Fibroblast of lung (primary cell): ENCODE results near the gene UMAD1. TPM values are rescaled to one million over a fixed set of nuclear protein-coding genes. Genes with fewer than 3 reads are reported as not detected.

Experiments
- DNase-seq, 2 donors: peaks; one replicate each; pipeline versions ENCODE4 v3.0.0 to v3.0.0-alpha.2; 2010; ENCODE audit warnings: low read depth in 2 of 2
- H2AFZ ChIP-seq: 2 replicates; pipeline ENCODE4 v1.5.1; 2012; ENCODE audit warnings: low read length, control low read depth, inconsistent platforms
- H3K27ac ChIP-seq: 2 replicates; pipeline ENCODE4 v1.5.1; 2011; ENCODE audit warnings: low read length, control low read depth; ENCODE audit not compliant: insufficient read depth
- H3K27me3 ChIP-seq: 2 replicates; pipeline ENCODE4 v1.5.1; 2011; ENCODE audit warnings: mild to moderate bottlenecking, low read length; ENCODE audit not compliant: control insufficient read depth, insufficient read depth
- H3K36me3 ChIP-seq: 2 replicates; pipeline ENCODE4 v1.5.1; 2011; ENCODE audit warnings: low read length; ENCODE audit not compliant: control insufficient read depth, insufficient read depth
- H3K4me1 ChIP-seq: 2 replicates; pipeline ENCODE4 v1.5.1; 2011; ENCODE audit warnings: low read length; ENCODE audit not compliant: control insufficient read depth, insufficient read depth; ENCODE audit errors: extremely low read depth
- H3K4me2 ChIP-seq: 2 replicates; pipeline ENCODE4 v1.5.1; 2011; ENCODE audit warnings: low read length, control low read depth; ENCODE audit not compliant: insufficient read depth; ENCODE audit errors: extremely low read depth
- H3K4me3 ChIP-seq, 4 experiments: fragments of 200-600 bp in 1 of 4; sonication (generic) in 1 of 4; replicated peaks in 1 of 4; 2 replicates each; pipeline ENCODE4 v1.5.1; 2011 to 2016; ENCODE audit warnings: low read length in 4 of 4, low read depth in 3 of 4, mild to moderate bottlenecking in 3 of 4, control low read depth in 2 of 4, inconsistent platforms in 1 of 4, mixed read lengths in 1 of 4; ENCODE audit not compliant: insufficient read depth in 1 of 4; ENCODE audit errors: control extremely low read depth in 1 of 4
- H3K79me2 ChIP-seq: 2 replicates; pipeline ENCODE4 v1.5.1; 2012; ENCODE audit warnings: mild to moderate bottlenecking, low read length, inconsistent platforms; ENCODE audit not compliant: control insufficient read depth, insufficient read depth
- H3K9ac ChIP-seq: 2 replicates; pipeline ENCODE4 v1.5.1; 2011; ENCODE audit warnings: mild to moderate bottlenecking, low read length, control low read depth; ENCODE audit not compliant: insufficient read depth
- H3K9me3 ChIP-seq: 2 replicates; pipeline ENCODE4 v1.5.1; 2012; ENCODE audit warnings: low read depth, low read length; ENCODE audit not compliant: control insufficient read depth, insufficient read depth
- H4K20me1 ChIP-seq: 2 replicates; pipeline ENCODE4 v1.5.1; 2011; ENCODE audit warnings: low read length; ENCODE audit not compliant: control insufficient read depth, insufficient read depth; ENCODE audit errors: extremely low read depth
- EZH2 ChIP-seq: IDR thresholded peaks from 2 replicates; pipeline ENCODE4 v1.5.1; 2012; ENCODE audit warnings: low read length, control low read depth, mild to moderate bottlenecking; ENCODE audit errors: missing control alignments
- polyA plus RNA-seq, 2 donors: library from polyadenylated mRNA; depleted of rRNA in 1 of 2; stranded (reverse) in 1 of 2; unstranded in 1 of 2; fragments of >200 nt; gene quantifications; 2 replicates each; pipeline ENCODE4 v1.2.1, GENCODE V29; 2011 to 2012; ENCODE audit warnings: missing spikeins in 1 of 2
- total RNA-seq: library from RNA; depleted of rRNA; stranded (reverse); fragments of >200 nt; gene quantifications from 2 replicates; pipeline ENCODE4 v1.2.1, GENCODE V29; 2014
- TF ChIP-seq, protein P1 (sequence below), 2 donors: IDR thresholded peaks in 1 of 2; conservative IDR thresholded peaks in 1 of 2; 1 replicate in 1 of 2; 2 replicates in 1 of 2; pipeline ENCODE4 v1.5.1; 2011 to 2012; ENCODE audit warnings: low read length in 2 of 2, control low read depth in 1 of 2, inconsistent platforms in 1 of 2, low read depth in 1 of 2, mild to moderate bottlenecking in 1 of 2

Gene UMAD1
- total and polyA plus RNA-seq, 2 donors (not counting 1 experiment from before 2014, with no cell fraction given), result 12.4 to 19.8 TPM

DNA sequence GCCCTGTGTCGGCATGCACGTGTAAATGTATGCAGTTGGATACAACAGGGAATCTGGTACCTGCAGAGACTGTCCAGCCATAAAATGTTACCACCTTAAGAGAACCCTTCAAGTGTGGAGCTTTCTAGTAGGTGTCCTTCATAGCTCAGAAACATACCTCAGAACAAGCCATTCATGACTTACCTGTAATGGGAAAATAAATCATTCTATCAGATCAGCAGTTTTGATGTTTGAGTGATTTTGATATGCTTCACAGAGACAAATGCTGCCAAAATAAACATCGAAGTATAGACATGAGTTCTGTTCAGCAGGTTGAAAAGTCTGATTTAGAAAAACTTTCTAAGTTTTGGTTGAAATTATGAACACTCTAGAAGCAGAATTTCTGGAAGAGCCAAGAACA lies 33.5 kb upstream of the UMAD1 start:
- no peak overlapping the region for H3K4me3 ChIP-seq
- H3K4me2 ChIP-seq, result no peak overlapping the region
- no peaks in the 10 kb centered on the region for H3K4me1 ChIP-seq
- no peaks in the 10 kb centered on the region for H4K20me1 ChIP-seq
- no peak for DNase-seq
- TF ChIP-seq, protein P1, sequence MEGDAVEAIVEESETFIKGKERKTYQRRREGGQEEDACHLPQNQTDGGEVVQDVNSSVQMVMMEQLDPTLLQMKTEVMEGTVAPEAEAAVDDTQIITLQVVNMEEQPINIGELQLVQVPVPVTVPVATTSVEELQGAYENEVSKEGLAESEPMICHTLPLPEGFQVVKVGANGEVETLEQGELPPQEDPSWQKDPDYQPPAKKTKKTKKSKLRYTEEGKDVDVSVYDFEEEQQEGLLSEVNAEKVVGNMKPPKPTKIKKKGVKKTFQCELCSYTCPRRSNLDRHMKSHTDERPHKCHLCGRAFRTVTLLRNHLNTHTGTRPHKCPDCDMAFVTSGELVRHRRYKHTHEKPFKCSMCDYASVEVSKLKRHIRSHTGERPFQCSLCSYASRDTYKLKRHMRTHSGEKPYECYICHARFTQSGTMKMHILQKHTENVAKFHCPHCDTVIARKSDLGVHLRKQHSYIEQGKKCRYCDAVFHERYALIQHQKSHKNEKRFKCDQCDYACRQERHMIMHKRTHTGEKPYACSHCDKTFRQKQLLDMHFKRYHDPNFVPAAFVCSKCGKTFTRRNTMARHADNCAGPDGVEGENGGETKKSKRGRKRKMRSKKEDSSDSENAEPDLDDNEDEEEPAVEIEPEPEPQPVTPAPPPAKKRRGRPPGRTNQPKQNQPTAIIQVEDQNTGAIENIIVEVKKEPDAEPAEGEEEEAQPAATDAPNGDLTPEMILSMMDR (conservative IDR thresholded peaks at IDR 0.05 in 1 of 2, IDR thresholded peaks at IDR 0.05 in 1 of 2; ENCODE audit: low read depth in 1 of 2, low read length in 2 of 2), result no peak
- no peak for TF ChIP-seq EZH2
- no peak overlapping the region for H3K27ac ChIP-seq
- H3K36me3 ChIP-seq, result no peaks in the 10 kb centered on the region
- no peaks in the 10 kb centered on the region for H3K79me2 ChIP-seq
- no peaks in the 10 kb centered on the region for H3K27me3 ChIP-seq
- H3K9me3 ChIP-seq, result no peaks in the 10 kb centered on the region
- H2AFZ ChIP-seq, result no peak overlapping the region
- H3K9ac ChIP-seq, result no peak overlapping the region

DNA sequence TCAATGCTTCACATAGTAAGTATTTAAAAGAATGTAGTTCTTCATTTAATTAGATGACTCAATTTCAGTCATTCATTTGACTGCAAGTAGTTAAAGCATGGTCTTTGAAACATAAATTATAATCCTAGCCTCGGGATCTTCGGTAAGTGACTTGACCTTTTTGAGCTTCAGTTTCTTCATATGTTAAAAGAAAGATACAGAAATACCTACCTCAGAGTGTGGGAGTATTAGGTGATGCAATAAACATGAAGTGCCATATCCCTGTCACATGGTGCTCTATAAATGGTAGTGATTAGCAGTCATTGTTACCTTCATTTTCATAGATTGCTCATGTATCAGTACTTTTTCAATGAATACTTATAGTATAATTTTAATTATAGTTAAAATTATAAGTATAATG lies 31.2 kb upstream of the UMAD1 start:
- no peaks in the 10 kb centered on the region for H4K20me1 ChIP-seq
- no peaks in the 10 kb centered on the region for H3K27me3 ChIP-seq
- no peaks in the 10 kb centered on the region for H3K79me2 ChIP-seq
- no peak overlapping the region for H3K27ac ChIP-seq
- H3K9me3 ChIP-seq, result no peaks in the 10 kb centered on the region
- H3K4me1 ChIP-seq, result no peaks in the 10 kb centered on the region
- H3K9ac ChIP-seq, result no peak overlapping the region
- no peak overlapping the region for H3K4me2 ChIP-seq
- no peak for DNase-seq
- no peak overlapping the region for H3K4me3 ChIP-seq
- no peaks in the 10 kb centered on the region for H3K36me3 ChIP-seq
- TF ChIP-seq, protein P1 (conservative IDR thresholded peaks at IDR 0.05 in 1 of 2, IDR thresholded peaks at IDR 0.05 in 1 of 2; ENCODE audit: low read depth in 1 of 2, low read length in 2 of 2), result no peak
- TF ChIP-seq EZH2, result no peak
- H2AFZ ChIP-seq, result no peak overlapping the region

DNA sequence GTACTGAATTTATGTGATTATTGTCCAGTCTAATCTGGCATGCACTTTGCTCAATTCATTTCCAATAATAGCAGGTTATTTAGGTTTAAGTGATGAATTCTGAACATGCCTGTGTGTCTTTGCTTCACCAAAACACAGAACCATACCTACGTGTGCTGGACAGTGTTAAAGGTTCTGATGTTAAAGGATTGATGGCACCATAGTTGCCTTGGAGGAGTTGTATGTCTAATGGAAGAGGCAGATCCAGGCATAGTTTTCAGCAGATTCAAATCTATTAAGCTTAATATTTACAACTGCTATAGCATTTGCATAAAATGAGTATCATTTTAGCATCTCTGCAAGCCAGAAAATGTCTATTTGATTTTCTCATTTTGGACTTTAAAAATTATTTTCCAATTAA lies 28.0 kb upstream of the UMAD1 start:
- TF ChIP-seq EZH2, result no peak
- TF ChIP-seq, protein P1 (conservative IDR thresholded peaks at IDR 0.05 in 1 of 2, IDR thresholded peaks at IDR 0.05 in 1 of 2; ENCODE audit: low read depth in 1 of 2, low read length in 2 of 2), result no peak
- H3K9me3 ChIP-seq, result no peaks in the 10 kb centered on the region
- no peaks in the 10 kb centered on the region for H4K20me1 ChIP-seq
- H3K4me2 ChIP-seq, result no peak overlapping the region
- no peak overlapping the region for H3K4me3 ChIP-seq
- H3K9ac ChIP-seq, result no peak overlapping the region
- no peaks in the 10 kb centered on the region for H3K27me3 ChIP-seq
- no peak overlapping the region for H2AFZ ChIP-seq
- no peaks in the 10 kb centered on the region for H3K79me2 ChIP-seq
- no peaks in the 10 kb centered on the region for H3K36me3 ChIP-seq
- H3K4me1 ChIP-seq, result no peaks in the 10 kb centered on the region
- H3K27ac ChIP-seq, result no peak overlapping the region
- DNase-seq, result no peak
